Kidney (tissue), 14 donors: ENCODE measurements around the gene ERBB4. TPM values are rescaled to one million over a fixed set of nuclear protein-coding genes. Genes with fewer than 3 reads are reported as not detected.

Experiments
- DNase-seq, 5 donors: peaks; one replicate each; pipeline ENCODE4 v3.0.0-alpha.2; 2013 to 2020
- FAIRE-seq: peaks from 2 replicates; lab custom pipeline; 2012; peaks lifted over from hg19 to GRCh38; lab: Jason Lieb, UNC
- H3K27ac ChIP-seq, 2 donors: one replicate each; pipeline ENCODE4 v1.7.0; 2013; ENCODE audit warnings: low read depth in 2 of 2, low read length in 2 of 2, inconsistent platforms in 1 of 2
- H3K27me3 ChIP-seq: one replicate; pipeline ENCODE4 v1.7.1; 2013; ENCODE audit warnings: low read length, inconsistent platforms; ENCODE audit not compliant: control insufficient read depth, insufficient read depth
- H3K36me3 ChIP-seq, 3 donors: one replicate each; pipeline versions ENCODE4 v1.7.0 to v1.7.1; 2013; ENCODE audit warnings: low read length in 3 of 3, control low read depth in 1 of 3, inconsistent platforms in 1 of 3; ENCODE audit not compliant: insufficient read depth in 3 of 3, control insufficient read depth in 2 of 3
- H3K4me1 ChIP-seq, 3 donors: one replicate each; pipeline versions ENCODE4 v1.7.0 to v1.7.1; 2013; ENCODE audit warnings: low read length in 3 of 3, inconsistent platforms in 1 of 3, low read depth in 1 of 3; ENCODE audit not compliant: control insufficient read depth in 2 of 3, insufficient read depth in 2 of 3
- H3K4me3 ChIP-seq, 3 donors: one replicate each; pipeline versions ENCODE4 v1.7.0 to v1.8.1; 2013; ENCODE audit warnings: low read length in 3 of 3, control low read depth in 1 of 3, inconsistent platforms in 1 of 3
- H3K9ac ChIP-seq, 3 donors: one replicate each; pipeline versions ENCODE4 v1.7.0 to v1.7.1; 2013; ENCODE audit warnings: low read length in 3 of 3, control low read depth in 1 of 3, inconsistent platforms in 1 of 3
- H3K9me3 ChIP-seq, 3 donors: one replicate each; pipeline versions ENCODE4 v1.7.0 to v1.7.1; 2013; ENCODE audit warnings: low read length in 3 of 3, control low read depth in 1 of 3, inconsistent platforms in 1 of 3; ENCODE audit not compliant: control insufficient read depth in 2 of 3, insufficient read depth in 1 of 3
- intact Hi-C: fragments of 100-400 bp; cut with DNase I; formaldehyde crosslinking; loops from one replicate; pipeline ENCODE4 v1.11.1; 2022
- polyA plus RNA-seq: library from polyadenylated mRNA; stranded (reverse); fragments of 350-450 nt; fragmentation: Illumina TruSeq; extraction: RNeasy Lipid Tissue Mini Kit (QIAGEN cat#74804); gene quantifications from one replicate; pipeline ENCODE4 v1.2.3, GENCODE V29; 2014; ENCODE audit warnings: low read depth, low replicate concordance; ENCODE audit not compliant: insufficient read depth
- total RNA-seq: library from RNA; stranded (reverse); fragmentation: NEBNext Ultra II Directional; extraction: Animal tissue kit (Norgen Biotek cat#: 25700); gene quantifications from one replicate; pipeline ENCODE4 v1.2.1, GENCODE V29; 2021
- TF ChIP-seq, protein P1 (sequence below): IDR thresholded peaks from 3 replicates; pipeline ENCODE4 v1.5.1; 2012; ENCODE audit warnings: mild to moderate bottlenecking, moderate library complexity, borderline replicate concordance; ENCODE audit not compliant: insufficient read depth; ENCODE audit errors: extremely low read depth
- donor health status: control.
- donor health status: control.
- donor health status: control.
- donor health status: control.
- donor health status: control.
- donor health status: DM: yes; HTN: yes; CAD: no.
- donor health status: Normal renal cell carcinoma (clear cell type).

The ERBB4 gene
- total and polyA plus RNA-seq, 2 donors from 2014 or later: 3.9 to 152 TPM

DNA sequence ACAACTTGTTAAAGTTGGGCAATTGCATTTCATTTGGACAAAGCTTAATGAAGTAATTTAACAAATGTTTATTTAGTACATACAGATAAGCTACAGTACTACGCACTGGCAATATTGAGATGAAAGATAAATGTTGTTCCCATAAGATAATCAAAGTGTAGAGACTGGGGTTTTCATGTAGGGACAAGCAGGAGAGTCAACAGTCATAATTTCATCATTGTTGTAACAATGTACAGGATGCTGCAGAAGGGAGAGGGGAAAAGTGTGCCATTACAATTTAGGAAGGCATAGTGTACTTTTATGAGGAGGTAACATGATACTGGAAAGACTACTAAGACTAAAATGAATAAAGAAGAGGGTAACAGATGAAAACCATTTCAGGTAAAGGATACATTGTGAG is 441.6 kb downstream of the ERBB4 start:
- Histone ChIP-seq H3K27me3 (no peaks in the 10 kb centered on the region), H3K4me1 (no peaks in the 10 kb centered on the region), H3K9me3 (no peaks in the 10 kb centered on the region), H3K36me3 (no peaks in the 10 kb centered on the region), H3K9ac (no peak overlapping the region), H3K27ac (no peak overlapping the region), H3K4me3 (no peak overlapping the region)
- no peak for FAIRE-seq
- no peak for DNase-seq
- TF ChIP-seq, protein P1, sequence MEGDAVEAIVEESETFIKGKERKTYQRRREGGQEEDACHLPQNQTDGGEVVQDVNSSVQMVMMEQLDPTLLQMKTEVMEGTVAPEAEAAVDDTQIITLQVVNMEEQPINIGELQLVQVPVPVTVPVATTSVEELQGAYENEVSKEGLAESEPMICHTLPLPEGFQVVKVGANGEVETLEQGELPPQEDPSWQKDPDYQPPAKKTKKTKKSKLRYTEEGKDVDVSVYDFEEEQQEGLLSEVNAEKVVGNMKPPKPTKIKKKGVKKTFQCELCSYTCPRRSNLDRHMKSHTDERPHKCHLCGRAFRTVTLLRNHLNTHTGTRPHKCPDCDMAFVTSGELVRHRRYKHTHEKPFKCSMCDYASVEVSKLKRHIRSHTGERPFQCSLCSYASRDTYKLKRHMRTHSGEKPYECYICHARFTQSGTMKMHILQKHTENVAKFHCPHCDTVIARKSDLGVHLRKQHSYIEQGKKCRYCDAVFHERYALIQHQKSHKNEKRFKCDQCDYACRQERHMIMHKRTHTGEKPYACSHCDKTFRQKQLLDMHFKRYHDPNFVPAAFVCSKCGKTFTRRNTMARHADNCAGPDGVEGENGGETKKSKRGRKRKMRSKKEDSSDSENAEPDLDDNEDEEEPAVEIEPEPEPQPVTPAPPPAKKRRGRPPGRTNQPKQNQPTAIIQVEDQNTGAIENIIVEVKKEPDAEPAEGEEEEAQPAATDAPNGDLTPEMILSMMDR: no peak
- intact Hi-C loops: no loop called here

DNA sequence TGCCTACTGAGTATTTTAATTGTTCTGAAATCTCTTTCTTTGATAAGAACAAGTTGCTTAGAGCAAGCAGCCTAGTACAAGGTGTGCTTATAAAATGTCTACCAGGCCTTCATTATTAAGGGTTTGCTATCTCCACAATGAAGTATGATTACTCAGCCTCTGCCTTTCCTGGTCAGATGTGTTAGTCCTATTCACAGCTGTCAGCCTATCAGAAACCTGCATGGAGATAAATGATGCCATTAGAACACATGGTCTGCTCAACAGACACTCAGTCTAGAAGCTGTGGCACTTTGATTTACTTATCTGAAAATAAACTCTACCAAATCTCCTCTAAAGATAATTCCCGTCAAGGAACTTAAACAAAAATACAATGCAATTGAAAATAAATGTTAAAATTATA is 448.7 kb downstream of the ERBB4 start:
- H3K4me3 ChIP-seq: no peak overlapping the region
- no peaks in the 10 kb centered on the region for H3K4me1 ChIP-seq
- H3K27ac ChIP-seq: no peak overlapping the region
- H3K9me3 ChIP-seq: no peaks in the 10 kb centered on the region
- intact Hi-C loops: no loop called here
- TF ChIP-seq, protein P1: no peak
- no peaks in the 10 kb centered on the region for H3K36me3 ChIP-seq
- FAIRE-seq: no peak
- no peak overlapping the region for H3K9ac ChIP-seq
- no peak for DNase-seq
- H3K27me3 ChIP-seq: no peaks in the 10 kb centered on the region

DNA sequence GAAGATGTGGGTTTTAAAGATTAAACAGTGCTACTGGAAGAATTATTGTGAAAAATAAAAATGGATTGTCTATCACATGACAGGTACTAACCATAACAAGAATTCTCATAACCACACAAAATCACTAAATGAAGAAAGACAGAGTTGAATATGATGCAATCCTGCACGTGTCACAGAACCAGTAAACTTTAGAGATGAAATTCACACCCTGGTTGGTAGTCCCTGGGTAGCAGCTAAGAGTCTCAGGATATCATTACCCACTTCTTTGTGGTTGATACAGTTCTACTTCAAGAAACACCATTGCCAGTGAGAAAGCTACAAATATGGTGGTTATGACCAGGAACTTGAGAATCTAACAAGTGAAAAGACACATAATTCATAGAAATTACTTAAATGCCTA is 450.2 kb downstream of the ERBB4 start:
- DNase-seq (no peak), FAIRE-seq (no peak)
- H3K4me1 ChIP-seq: no peaks in the 10 kb centered on the region
- no peaks in the 10 kb centered on the region for H3K27me3 ChIP-seq
- no peak overlapping the region for H3K9ac ChIP-seq
- H3K4me3 ChIP-seq: no peak overlapping the region
- H3K27ac ChIP-seq: no peak overlapping the region
- TF ChIP-seq, protein P1: no peak
- intact Hi-C loops: no loop called here
- no peaks in the 10 kb centered on the region for H3K9me3 ChIP-seq
- H3K36me3 ChIP-seq: no peaks in the 10 kb centered on the region

DNA sequence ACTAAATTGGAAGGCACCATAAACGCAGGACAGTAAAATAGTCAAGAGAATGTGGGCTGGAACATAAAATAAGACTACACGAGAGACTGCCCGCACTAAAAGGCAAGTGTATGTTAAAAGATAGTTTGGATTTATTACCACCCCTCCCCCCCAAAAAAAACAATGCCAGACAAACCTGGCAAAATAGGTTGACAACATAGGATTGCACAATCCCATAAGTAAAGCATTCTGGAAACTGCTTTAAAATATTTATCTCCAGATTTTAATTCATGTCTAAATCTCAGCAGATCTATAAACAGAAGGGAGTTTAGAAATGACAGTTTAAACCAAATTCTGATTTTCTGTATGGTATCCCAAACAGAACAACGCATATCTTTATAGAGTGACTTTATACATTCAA is 455.1 kb downstream of the ERBB4 start:
- Histone ChIP-seq H3K4me1 (no peaks in the 10 kb centered on the region), H3K9me3 (no peaks in the 10 kb centered on the region), H3K27me3 (no peaks in the 10 kb centered on the region), H3K36me3 (no peaks in the 10 kb centered on the region), H3K4me3 (no peak overlapping the region), H3K27ac (no peak overlapping the region), H3K9ac (no peak overlapping the region)
- TF ChIP-seq, protein P1: no peak
- intact Hi-C loops: no loop called here
- DNase-seq (no peak), FAIRE-seq (no peak)
